DOHH2 (cell line): ENCODE measurements around the gene SH2D3A.

ENCODE experiments used
- EZH2phosphoT487 ChIP-seq: fragments of 200-600 bp; sonication (generic); IDR thresholded peaks from 2 replicates; pipeline ENCODE4 v1.6.1; 2017; ENCODE audit warnings: borderline replicate concordance, mild to moderate bottlenecking, antibody characterized with exemption, low read length, moderate library complexity, mixed read lengths
- TF ChIP-seq, protein P1 (sequence below): fragments of 200-600 bp; sonication (generic); IDR thresholded peaks from one replicate; pipeline ENCODE4 v1.5.1; 2014; ENCODE audit warnings: antibody characterized with exemption, mild to moderate bottlenecking, low read depth, low read length; ENCODE audit not compliant: poor library complexity, severe bottlenecking

DNA sequence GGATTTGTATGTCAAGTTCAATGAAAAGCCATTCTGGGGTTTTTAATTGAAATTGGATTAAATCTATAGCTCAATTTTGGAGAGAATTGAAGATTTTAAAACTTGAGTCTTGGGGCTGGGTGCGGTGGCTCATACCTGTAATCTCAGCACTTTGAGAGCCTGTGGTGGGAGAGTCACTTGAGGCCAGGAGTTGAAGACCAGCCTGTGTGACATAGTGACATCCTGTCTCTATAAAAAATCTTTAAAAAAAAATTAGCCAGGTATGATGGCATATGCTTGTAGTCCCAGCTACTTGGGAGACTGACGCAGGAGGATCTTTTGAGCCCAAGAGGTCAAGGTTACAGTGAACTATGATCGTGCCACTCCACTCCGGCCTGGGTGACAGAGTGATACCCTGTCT is 46.4 kb upstream of the SH2D3A start:
- TF ChIP-seq, protein P1, sequence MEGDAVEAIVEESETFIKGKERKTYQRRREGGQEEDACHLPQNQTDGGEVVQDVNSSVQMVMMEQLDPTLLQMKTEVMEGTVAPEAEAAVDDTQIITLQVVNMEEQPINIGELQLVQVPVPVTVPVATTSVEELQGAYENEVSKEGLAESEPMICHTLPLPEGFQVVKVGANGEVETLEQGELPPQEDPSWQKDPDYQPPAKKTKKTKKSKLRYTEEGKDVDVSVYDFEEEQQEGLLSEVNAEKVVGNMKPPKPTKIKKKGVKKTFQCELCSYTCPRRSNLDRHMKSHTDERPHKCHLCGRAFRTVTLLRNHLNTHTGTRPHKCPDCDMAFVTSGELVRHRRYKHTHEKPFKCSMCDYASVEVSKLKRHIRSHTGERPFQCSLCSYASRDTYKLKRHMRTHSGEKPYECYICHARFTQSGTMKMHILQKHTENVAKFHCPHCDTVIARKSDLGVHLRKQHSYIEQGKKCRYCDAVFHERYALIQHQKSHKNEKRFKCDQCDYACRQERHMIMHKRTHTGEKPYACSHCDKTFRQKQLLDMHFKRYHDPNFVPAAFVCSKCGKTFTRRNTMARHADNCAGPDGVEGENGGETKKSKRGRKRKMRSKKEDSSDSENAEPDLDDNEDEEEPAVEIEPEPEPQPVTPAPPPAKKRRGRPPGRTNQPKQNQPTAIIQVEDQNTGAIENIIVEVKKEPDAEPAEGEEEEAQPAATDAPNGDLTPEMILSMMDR, result no peak
- TF ChIP-seq EZH2phosphoT487, result no peak
